Suppressor macrophage (primary cell): ENCODE measurements around the gene ARHGEF37.

ENCODE experiments used
- DNase-seq, 4 experiments: peaks; one replicate each; pipeline ENCODE4 v3.0.0-alpha.2; 2020 to 2022

Gene ARHGEF37

GRCh38 chr5:149629421-149629820 lies 48.1 kb downstream of the ARHGEF37 start:
- DNase-seq: no peak

DNA sequence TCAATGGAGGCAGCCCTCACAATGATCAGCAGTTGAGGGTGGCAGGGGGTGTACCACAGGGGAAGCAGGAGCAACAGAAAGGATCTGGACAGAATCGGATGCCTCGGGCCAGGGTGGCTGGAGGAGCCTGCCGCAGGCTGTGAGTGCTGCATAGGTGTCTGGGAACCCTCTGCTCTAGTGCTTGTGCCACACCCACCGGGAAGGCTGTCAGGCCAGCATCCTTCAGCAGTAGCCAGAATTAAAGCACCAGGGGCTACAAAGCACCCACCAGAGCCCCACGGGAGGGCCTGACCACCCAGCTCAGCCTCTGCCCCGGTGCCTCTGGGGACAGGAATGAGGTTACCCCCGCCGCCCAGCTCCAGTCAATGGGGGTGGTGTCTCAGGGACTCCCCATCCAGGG lies 49.0 kb downstream of the ARHGEF37 start:
- no peak for DNase-seq

DNA sequence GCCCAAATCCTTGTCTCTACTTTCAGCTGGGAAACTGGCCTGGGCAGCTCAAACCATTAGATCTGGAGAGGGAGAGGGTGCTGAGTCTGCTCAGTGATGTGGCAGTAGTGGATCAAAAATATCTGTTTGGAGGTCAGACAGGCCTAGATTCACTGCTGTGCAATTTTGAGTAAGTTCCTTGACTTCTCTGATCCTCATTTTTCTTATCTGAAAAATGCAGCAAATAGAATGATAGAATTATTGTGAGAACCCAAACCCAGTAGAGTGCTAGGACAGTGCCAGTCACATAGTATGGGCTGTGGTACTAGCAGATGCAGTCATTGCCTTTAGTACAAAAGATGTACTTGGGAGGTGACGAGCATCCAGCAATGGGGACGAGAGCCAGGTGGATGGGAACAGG lies 50.2 kb downstream of the ARHGEF37 start:
- no peak for DNase-seq

DNA sequence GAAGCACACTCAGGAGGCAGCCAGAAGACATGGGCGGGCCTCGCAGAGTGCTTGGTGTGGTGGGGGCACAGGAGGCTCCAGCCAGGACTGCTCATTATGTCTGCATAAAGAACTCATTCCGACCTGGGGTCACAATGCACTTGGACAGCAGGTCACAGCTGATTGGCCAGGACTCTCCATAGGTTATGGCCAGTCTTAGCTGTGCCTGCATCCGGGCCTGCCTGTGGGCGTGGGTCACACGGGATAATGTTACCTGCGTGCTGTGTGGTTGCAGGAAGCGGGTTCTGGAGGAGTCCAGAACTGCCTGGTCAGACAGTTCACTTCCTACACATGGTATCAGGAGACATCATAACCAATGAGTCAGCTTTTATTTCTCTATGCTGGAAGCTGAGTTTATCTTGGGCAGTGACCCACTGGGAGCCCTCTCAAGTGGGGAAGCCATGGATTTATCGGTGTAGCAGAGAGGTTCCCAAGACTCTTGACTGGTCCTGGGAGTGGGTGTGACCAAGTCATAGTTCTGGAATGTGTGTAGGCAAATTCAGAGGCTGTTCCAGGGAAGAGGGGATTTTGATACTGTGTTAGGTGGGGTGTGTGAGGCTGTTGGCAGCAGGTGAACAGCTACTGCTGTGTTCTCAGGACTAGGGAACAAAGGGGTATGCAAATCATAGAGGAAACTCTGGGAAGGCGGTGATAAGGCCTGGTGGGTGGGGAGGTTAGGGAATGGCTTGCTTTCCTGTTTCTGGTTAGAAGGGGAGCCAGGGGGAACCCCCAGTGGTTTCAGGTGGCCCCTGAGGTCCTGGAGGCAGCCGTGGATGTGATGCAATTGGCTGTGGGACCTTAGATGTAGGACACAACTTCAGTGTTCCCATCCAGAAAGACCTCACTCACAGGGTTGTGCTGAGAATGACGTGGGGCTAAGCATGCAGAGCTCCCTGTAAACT lies 51.3 kb downstream of the ARHGEF37 start:
- DNase-seq: peak; percentile 65 to 89 (median 83)

DNA sequence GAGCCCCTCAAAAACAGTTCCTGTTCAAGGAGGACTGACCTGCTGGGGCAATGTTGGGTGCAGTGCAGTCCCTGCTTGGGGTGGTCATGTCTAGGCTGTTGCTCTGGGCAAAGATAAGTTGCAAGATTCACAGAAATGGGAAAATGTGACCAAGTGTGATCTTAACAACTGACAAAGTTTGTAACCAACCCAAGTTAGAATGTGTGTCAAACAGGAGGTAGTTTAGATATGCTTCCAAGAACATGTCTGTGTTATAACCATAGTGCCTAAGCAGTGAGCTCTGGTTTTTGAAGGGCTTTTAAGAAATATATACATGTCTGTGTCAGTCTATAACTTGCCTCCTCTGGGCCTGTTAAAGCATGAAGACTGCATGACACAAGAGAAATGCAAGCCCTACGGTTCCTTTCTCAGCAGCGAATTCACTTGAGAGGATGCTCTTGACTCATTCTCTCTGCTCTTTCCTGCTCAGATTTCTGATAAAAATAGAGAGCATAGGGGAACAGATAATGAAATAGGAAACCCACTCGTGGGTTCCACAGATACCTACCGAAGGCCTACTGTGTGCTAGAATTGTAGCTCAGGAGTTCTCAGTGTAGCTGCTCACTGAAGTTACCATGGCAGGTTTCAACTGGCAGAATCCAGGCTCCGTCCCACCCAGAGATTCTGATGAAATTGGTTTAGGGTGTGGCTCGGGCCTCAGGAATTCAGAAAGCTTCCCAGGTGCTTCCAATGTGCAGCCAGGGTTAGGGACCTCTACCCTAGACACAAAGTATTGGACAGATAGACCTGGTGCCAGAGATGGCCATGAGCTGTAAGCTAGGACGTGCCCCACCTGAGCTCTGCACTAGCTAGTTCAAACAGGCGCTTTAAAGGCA lies 52.4 kb downstream of the ARHGEF37 start:
- peak in 1 of 4 experiments; percentile 15 for DNase-seq

DNA sequence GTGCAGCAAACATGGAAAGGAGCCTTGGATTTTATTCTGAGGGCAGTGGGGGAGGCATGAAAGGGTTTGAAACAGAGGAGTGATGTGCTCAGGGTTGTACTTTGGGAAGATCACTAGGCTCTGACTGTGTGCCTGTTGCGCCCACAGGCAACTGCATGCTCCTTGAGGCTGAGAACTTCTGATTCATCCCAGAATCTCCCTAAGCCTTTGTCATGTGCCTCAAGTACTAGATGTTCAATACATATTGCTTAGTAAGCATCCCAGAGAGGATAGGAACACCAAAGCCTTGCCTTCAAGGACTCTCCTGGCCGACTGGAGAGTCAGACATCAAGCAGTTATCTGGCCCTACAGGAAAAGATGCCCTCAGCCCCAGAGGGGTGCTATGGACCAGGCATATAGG lies 54.1 kb downstream of the ARHGEF37 start:
- peak; percentile 37 to 75 (median 55) for DNase-seq

DNA sequence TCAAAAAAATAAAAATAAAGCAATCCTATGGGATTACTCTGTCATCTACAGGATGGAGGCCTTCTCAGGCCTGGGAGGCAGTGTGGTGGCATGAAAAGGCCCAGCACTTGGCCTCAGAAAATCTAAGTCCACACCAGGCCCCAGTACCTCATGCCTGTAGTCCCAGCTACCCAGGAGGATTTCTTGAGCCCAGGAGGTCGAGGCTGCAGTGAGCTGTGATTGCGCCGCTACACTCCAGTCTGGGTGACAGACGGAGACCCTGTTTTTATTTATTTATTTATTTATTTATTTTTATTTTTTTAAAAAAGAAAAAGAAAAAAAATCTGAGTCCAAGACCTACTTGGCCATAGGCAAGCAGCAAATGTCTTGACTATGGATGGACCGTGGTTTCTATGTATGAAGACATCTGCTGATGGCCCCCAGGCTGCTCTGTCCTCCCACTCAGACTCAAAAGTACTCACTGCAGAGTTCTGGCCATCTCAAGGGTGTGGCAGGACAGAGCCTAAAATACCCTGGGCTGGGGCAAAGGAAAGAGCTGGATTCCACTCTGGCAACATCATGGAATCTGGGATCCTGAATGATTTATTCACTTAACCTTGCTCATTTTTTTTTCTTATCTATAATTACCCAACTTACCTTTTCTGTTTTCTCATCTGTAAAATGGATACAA lies 55.0 kb downstream of the ARHGEF37 start:
- no peak for DNase-seq

DNA sequence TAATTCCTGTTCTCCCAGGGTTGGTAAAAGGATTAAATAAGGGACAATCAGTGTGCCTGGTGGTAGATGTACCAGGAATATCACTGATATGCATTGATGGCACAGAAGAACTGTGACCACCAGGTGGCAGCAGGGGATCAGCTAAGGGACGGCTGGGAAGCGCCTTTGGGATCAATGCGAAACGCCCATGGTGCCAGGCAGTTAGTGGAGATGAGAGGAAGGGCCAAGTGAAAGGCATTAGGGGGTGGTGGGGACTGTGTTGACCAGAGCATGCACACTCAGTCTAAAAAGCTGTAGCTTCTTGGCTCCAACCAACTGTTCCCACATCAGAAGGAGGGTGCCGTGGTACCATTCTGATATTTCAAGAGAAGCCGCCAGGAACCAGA lies 55.6 kb downstream of the ARHGEF37 start:
- peak; percentile 71 to 91 (median 77) for DNase-seq

DNA sequence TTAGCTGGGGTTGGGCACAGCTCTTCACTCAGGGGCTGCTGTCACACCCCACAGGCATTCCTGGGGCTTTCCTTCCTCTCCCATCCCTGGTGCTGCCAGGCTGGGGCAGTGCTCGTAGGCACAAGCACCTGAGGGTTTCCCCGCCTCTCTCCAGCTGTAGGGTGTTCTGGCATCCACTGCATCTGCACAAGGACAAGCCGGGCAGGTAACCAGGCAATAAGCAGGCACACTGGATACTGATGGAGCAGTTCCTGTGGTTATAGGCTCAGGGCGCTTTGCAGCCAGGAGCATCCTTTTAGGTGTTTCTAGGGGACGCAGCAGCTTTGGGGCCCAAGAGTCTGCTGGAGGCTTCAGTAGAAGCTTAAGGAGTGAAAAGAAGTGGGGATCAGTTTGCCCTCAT lies 56.8 kb downstream of the ARHGEF37 start:
- no peak for DNase-seq

DNA sequence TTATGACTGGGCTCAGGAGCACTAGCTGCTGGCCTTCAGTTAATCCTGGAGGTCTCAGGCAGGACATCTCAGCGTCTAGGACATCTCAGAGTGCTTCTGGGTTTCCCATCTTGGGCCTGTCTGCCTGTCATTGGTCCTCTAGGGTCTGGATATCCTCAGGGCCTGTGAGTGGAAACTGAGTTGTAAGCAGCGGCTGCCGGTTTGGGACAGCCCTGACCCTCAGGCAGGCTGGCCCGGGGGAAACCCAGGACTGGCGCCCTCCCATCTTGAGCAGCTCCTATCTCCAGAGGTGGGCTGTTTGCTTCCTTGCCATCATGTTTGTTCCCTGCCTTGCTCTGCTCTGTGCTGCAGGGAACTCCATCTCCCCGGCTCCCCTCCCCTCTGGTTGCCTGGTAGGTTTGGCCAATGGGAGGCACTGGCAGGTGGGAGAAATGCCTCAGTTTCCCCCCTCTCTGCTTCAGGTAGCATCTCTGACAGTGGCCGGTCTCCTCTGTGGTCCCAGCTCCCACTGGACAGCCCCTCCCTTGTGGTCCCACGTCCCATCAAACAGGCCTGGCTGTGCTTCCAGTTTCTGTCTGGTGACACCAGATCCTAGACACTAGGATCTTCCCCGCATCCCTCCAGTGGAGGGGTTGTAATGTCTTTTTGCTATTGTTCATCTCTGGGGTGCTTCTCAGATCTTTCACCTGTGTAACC lies 57.4 kb downstream of the ARHGEF37 start:
- DNase-seq: no peak

DNA sequence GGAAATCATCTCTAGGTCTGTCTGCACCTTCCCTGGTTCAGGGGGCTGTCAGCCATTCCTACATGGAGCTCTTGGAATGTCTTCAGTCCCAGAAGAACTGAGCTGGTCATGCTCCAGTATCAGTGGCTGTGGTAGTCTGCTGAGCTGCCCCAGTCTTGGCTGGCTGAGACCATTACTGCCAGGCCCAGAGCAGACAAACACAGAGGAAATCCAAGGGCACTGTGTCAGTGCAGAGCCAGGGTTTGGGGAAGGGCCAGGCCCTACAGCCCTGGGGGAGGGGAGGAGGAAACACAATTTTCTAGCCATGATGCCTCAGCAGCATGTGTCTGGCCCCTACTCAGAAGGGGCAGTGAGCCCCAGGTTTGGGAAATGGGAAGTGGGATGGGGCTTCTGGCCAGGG lies 58.4 kb downstream of the ARHGEF37 start:
- peak; percentile 54 to 71 (median 65) for DNase-seq

- DNase-seq: no peak
These were observed 59.2 kb downstream of the ARHGEF37 start for GRCh38 chr5:149640350-149640999.

DNA sequence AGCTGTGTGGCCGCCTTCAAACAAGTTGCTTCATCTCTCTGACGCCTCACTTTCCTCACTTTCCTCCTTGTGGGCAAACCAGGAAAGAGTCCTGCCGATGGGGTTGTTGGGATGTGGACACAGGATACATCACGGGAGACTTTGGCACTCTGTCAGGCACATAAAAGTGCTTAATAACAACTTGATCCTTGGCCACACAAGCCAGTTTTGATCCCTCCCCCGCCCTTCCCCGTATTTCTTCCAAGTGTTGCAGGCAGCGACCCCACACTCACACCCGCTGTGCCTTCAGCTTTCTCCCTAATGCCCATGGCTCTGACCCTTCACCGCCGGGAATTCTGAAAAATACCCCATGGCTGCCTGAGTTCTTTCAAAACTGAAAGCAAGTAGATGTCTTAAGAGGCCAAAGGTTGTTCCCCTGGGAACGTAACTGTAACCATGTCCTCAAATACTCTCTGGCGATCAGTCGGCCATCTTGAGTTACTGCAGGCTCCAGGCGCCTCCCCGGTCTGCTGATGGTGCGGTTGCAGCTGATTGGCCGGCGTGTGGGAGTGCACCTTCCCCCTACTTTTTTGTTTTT lies 59.8 kb downstream of the ARHGEF37 start:
- DNase-seq: no peak

GRCh38 chr5:149641600-149641999 lies 60.3 kb downstream of the ARHGEF37 start:
- no peak for DNase-seq

DNA sequence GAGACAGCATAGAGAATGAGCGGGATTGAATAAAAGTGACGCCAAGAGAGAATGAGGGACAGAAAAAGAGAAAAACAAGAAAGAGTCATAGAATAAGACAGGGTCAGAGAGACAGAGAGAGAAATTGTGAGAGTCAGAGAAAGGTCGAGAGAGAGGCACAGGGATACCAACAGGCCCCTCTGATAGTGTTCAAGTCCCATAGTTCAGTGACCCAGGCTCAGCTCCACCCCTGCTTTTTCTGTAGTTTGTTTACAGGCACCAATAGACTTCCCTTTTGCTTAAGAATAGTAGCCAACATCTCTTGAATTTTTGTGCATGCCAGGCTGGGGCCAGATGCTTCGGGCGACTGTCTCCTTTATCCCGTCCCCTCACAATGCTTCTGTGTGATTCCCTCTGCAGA lies 62.5 kb downstream of the ARHGEF37 start:
- DNase-seq: no peak

GRCh38 chr5:149644629-149645028 lies 63.3 kb downstream of the ARHGEF37 start:
- DNase-seq: no peak

- no peak for DNase-seq
These were observed 63.9 kb downstream of the ARHGEF37 start for GRCh38 chr5:149645236-149645635.

GRCh38 chr5:149645725-149646124 lies 64.4 kb downstream of the ARHGEF37 start:
- DNase-seq: no peak

DNA sequence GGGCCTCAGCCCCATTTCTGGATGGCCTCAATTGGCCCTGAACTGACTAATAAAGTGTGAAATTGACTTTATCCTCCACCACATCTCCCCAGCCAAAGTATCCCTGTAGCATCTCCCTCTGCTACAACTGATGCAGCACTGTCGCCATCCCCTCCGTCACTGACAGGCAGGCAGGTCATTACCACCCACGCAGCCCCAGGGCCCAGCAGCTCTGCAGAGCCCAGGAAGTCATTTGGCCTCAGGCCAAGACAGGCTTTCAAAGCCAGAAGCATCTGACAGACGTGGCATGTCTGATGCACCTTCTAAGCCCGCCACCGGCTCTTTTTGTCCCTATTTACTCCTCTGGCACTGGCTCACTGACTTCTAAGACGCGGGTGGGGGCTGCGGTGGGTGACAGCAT lies 65.3 kb downstream of the ARHGEF37 start:
- DNase-seq: no peak

DNA sequence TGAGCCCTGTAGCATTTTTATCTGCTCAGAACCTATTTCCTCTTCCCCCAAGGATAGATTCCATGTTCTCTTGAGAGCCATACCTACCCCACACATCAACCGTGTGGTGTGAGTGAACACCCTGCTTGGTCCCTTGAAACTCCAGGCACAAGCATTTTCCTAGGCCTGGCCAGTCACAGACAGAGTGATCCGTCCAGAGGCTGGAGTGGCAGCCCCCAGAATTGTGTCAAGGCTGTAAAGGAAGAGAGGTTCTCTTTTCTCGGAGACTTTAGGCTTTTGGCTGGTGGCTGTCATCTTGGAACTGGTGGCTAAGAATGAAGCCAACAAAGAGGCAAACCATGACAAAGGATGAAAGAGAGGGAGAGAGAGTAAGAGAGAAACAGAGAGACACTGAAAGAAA lies 66.0 kb downstream of the ARHGEF37 start:
- DNase-seq: no peak
